DMS153 treated with DMSO at 0.1 percent for 48 hours (cell line): ENCODE data around the gene MAD1L1.

ENCODE experiments used
- DNase-seq: peaks from one replicate; lab custom pipeline; 2025; ENCODE audit not compliant: unreplicated experiment; lab: John Stamatoyannopoulos, UW

Gene MAD1L1

DNA sequence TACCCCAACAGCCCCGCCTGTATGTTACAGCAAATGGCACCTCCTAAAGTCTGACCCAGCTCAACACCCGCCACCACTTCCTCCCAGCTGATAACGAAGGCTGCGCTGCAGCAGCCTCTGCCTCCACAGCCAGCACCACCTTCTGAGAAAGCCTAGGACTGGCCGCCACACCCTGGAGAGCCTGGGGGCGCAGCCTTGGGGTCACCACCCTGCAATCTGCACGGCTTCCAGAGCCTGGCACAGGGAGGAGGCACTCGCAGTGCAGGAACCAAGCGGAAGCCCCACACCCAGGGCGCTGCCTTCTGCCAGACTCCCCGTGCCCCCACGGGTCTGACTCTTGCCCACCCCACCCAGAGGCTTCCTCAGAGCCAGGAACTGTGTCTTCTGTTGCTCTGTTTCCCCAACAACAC is 112.5 kb downstream of the MAD1L1 start:
- DNase-seq: no peak

DNA sequence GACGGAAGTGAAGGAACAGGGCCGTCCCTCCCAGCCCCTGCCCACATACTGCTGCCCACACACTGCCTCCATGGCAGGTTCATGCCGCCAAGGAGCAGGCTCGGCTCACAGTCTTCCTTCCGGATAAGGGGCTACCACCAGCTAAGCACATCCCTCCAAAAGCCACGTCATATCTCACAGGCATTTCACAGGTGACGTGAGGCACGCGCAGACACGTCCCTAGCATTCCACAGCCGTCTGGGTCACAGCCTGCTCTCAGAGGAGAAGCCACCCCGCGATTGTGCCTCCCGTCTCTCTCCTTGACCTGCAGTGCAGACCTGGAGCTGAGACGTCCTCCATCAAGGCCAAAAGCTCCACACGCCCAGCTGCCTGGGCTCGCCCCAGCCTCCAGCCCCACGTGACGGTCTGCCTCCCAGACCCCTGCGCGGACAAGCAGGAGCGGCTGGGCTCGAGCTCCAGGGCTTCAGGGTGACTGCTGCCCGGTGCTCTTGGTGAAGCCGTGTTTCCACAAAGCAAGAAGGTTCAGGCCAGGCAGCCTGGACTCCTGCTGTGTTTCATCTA is 114.0 kb downstream of the MAD1L1 start:
- no peak for DNase-seq

DNA sequence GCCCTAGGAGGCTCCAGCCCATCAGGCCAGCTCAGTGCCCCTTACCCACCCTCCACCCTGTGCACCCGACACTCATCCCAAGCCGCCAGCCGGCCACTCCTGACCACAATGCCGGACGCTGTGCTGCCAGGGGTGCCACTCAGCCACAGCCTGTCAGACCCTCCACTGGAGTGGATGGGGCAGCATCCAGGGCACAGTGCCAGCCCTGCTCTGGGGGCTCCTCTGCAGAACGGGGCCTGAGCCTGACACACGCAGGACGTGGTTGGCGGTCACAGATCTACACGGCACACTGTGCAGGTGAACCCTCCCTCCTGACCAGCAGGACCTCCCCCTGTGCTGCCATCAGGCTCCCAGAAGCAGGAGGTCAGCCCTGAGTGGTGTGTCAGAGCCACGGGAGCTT is 114.7 kb downstream of the MAD1L1 start:
- no peak for DNase-seq

GRCh38 chr7:2117646-2118045 is 115.1 kb downstream of the MAD1L1 start:
- no peak for DNase-seq

GRCh38 chr7:2116989-2117591 is 115.7 kb downstream of the MAD1L1 start:
- DNase-seq: no peak

- DNase-seq: no peak
These were observed 116.3 kb downstream of the MAD1L1 start for GRCh38 chr7:2116448-2116810.

- DNase-seq: no peak
These were observed 116.8 kb downstream of the MAD1L1 start for GRCh38 chr7:2115760-2116447.

- no peak for DNase-seq
These were observed 117.6 kb downstream of the MAD1L1 start for GRCh38 chr7:2114926-2115759.

DNA sequence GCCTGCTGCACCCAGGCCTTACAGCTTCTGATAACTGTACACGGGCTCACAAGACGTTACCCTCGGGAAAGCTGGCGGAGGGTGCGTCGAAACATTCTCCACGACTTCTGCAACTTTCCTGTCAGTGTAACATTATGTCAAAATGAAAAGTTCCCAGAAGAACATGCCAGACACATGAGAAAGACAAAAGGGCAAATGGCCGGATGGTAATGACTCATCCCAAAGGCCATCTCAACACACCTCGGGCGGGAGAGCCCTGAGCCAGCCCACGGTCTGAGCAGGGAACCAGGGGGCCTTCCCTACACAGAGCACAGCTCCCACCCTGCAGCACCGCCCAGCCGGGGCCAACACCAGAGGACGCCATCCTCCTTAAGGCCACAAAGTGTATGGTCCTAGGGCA is 118.7 kb downstream of the MAD1L1 start:
- no peak for DNase-seq

GRCh38 chr7:2112261-2113198 is 120.2 kb downstream of the MAD1L1 start:
- DNase-seq: no peak

DNA sequence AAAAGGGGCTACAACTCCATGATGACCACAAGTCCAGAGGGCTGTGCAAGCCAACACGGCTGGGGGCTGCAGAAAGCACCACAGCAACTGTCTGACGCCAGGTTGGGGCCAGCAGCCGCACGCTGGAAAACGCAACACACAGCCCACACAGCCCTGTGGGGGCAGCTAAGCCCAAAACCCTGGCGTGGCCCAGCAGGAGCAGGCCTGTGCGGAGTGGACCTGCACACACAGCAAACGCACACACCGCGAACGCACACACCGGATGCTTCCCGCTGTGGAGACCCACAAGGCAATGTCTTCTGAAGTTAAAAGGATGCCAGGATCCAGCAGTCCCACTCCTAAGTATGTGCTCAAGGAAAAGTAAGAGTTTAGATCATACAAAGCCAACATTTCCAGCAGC is 121.2 kb downstream of the MAD1L1 start:
- DNase-seq: no peak

- no peak for DNase-seq
These were observed 121.9 kb downstream of the MAD1L1 start for GRCh38 chr7:2110610-2111396.

DNA sequence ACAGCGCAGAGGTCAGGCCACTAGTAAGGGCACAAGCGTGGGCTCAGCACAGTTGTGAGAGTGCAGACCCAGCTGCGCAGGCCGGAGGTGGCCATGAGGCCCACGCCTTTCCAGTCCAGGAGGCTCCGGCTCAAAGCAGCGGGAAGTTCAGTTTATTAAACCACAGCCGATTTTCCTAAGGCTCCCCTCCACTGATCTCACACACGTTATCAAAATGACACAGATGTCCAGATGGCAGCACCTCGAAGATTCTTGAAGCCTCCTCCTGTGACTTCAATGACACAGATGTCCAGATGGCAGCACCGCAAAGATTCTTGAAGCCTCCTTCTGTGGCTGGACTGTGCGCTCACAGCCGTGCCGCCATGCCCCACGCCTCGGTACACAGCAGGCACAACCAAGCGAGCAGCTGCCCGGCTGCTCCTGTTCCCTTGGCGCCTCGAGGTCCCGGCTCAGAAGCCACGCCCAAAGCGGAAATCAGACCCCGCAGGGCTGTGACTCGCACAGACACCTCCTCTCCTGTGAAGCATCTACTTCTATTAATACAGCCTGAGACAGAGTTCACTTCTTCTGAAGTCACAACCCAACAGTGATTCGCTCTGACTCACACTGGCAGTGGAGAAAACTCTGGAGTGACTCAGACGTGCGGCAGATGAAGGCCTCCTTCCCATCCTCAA is 122.7 kb downstream of the MAD1L1 start:
- no peak for DNase-seq

GRCh38 chr7:2109251-2109872 is 123.4 kb downstream of the MAD1L1 start:
- DNase-seq: no peak

- DNase-seq: no peak
These were observed 124.1 kb downstream of the MAD1L1 start for GRCh38 chr7:2108501-2109250.

DNA sequence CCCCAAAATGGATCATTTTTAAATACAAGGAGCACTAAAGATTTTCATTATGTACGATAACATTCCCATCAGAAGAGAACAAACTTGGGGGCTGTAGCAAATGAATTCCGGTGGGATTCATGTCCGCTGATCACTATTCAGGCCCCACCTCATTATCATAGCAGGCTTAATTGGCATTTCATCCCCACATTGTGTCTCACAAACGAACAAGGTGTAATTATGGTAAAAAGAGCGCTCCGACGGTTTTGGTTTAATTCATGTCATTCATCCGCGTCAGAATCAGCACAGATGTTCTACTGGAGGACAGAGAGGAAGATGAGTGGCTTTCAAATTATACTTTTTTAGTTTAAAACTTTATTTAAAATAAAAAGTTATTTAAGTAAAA is 124.7 kb downstream of the MAD1L1 start:
- no peak for DNase-seq

GRCh38 chr7:2107386-2108070 is 125.2 kb downstream of the MAD1L1 start:
- no peak for DNase-seq

- peak; percentile 64 for DNase-seq
These were observed 125.8 kb downstream of the MAD1L1 start for GRCh38 chr7:2106924-2107323.
